RCC 7860 (cell line): Measurements from ENCODE around the gene FNDC4.
"Not testable (repeated sequence)": the region's sequence is repeated elsewhere in the genome, so short reads cannot be mapped to it uniquely, and the experiment has no call there.

Experiments used
- DNase-seq: peaks from one replicate; pipeline ENCODE4 v3.0.0-alpha.2; 2015; ENCODE audit warnings: low spot score
- FAIRE-seq: peaks from 2 replicates; lab custom pipeline; 2012; peaks lifted over from hg19 to GRCh38; lab: Jason Lieb, UNC

Gene FNDC4

DNA sequence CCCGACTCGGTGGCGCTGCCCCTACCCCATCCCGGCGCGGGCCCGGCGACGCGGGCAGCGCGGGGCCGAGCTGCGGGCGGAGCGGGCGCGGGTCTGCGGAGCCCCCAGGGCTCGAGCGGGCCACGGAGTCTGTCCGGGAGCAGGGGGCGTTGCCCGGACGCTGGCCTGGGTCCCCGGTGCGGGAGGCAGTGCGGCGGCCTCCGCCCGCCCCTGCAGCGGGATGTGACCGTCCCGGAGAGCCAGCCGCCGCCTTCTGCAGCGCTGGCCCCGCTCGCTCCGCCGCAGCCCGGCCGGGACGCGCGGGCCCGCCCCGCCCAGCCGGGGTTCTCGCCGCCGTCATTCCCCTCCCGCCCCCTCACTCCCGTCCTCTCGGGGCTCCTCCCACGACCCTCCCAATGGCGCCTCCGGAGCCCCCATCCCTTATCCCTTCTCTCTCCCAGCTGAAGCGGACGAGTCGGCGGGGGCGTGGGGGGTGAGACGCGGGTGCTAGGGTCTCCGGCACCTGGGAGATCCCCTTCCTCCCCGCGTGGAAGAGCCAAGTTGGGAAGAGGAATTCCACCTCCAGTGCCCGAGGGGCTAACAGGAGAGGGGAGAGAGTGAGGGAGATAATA is at the start of gene FNDC4:
FNDC4 (minus strand) TSS at position 257 of the 611 bp plus-strand sequence. CDS start 521 bp downstream, outside the sequence.
- no peak for DNase-seq
- no peak for FAIRE-seq

GRCh38 chr2:27544143-27544821 is 49.3 kb upstream of the FNDC4 start:
- no peak for FAIRE-seq
- DNase-seq: no peak

DNA sequence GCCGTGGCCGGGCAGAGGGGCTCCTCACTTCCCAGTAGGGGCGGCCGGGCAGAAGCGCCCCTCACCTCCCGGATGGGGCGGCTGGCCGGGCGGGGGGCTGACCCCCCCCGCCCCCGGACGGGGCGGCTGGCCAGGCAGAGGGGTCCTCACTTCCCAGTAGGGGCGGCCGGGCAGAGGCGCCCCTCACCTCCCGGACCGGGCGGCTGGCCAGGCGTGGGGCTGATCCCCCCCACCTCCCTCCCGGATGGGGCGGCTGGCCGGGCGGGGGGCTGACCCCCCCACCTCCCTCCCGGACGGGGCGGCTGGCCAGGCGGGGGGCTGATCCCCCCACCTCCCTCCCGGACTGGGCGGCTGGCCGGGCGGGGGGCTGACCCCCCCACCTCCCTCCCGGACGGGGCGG is 44.6 kb upstream of the FNDC4 start:
- DNase-seq: not testable (repeated sequence)

DNA sequence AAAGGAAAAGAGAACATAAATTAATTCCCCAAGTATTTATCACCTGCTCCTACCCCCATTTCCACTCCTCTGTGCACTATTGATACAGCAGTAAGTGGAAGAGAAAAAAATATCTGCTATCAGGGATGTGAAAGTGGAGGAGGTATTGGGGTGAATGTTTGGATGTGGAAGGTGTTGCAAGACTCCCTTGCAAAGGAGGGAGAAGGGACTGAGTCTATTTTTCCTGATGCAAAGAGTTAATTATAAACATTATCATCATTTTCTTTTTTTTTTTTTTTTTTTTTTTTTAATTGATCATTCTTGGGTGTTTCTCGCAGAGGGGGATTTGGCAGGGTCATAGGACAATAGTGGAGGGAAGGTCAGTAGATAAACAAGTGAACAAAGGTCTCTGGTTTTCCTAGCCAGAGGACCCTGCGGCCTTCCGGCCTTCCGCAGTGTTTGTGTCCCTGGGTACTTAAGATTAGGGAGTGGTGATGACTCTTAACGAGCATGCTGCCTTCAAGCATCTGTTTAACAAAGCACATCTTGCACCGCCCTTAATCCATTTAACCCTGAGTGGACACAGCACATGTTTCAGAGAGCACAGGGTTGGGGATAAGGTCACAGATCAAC is 43.9 kb upstream of the FNDC4 start:
- not testable (repeated sequence) for DNase-seq, FAIRE-seq

More for the DNA sequence above, 44.6 kb upstream of the FNDC4 start:
- FAIRE-seq: not testable (repeated sequence)

DNA sequence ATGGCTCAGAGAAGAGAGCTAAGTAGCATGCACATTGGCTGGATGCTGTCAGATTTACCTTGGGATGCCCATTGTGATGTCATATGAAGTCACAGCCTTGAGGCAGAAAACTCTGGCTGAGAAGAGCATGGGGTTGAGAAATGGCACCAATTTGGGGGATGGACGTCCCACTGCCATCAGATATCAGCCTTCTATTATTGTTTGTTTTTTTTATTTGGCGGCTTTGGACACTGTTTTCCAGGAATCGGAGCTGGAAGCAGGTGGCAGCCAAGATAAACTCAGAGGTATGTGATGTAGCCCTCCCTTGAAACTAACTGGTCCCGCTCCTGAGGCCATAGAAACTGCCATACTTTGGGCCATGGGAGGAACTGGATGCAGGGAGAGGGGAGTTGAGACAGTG is 42.3 kb upstream of the FNDC4 start:
- DNase-seq (no peak), FAIRE-seq (no peak)

DNA sequence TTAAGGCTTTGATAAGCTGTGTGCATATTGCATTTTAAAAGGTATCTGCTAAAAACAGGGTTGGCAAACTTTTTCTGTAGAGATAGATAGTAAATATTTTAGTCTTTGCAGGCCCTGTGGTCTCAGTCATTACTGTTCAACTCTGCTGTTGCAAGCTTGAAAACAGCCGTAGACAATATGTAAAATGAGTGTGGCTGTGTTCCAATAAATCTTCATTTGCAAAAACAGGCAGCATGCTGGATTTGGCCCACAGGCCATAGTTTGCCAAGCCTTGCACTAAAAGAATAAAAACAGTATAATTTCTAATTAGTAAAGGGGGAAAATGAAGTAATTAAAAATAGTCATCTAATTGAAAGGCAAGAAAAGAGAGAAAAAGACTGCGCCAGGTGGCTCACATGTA is 37.0 kb upstream of the FNDC4 start:
- no peak for DNase-seq
- no peak for FAIRE-seq

DNA sequence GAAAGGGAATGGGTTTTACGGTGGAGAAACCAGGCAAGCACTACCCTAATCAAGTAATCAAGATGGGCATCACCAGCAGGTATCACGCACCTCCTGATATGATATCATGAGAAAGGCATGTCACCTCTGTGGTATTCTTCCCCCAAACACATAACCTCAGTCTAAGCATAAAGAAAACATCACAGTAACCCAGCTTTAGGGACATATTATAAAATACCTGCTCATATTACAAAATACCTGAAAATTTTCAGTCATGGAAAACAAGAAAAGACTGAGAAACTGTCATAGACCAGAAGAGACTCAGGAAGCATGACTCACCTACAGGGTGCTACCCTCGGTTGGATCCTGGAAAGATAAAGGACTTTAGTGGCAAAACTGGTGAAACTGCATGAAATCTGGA is 32.2 kb upstream of the FNDC4 start:
- DNase-seq (peak; percentile 31), FAIRE-seq (peak; percentile 46)

GRCh38 chr2:27522400-27522945 is 27.5 kb upstream of the FNDC4 start:
- no peak for DNase-seq
- FAIRE-seq: no peak

- FAIRE-seq (no peak), DNase-seq (no peak)
Measured at GRCh38 chr2:27520316-27520715, 25.3 kb upstream of the FNDC4 start.

DNA sequence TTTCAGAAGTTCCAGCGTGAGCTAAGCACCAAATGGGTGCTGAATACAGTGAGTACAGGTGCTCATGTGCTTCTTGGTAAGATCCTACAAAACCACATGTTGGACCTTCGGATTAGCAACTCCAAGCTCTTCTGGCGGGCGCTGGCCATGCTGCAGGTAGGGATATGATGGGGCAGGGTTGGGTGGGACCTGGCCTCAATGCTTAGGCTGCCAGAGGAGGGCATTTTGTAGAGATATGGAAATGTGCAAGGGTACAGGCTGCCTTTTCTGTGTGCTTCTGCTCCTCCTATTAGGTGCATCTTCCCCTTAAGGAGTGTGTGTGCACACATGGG is 23.7 kb upstream of the FNDC4 start:
- FAIRE-seq (no peak), DNase-seq (no peak)

DNA sequence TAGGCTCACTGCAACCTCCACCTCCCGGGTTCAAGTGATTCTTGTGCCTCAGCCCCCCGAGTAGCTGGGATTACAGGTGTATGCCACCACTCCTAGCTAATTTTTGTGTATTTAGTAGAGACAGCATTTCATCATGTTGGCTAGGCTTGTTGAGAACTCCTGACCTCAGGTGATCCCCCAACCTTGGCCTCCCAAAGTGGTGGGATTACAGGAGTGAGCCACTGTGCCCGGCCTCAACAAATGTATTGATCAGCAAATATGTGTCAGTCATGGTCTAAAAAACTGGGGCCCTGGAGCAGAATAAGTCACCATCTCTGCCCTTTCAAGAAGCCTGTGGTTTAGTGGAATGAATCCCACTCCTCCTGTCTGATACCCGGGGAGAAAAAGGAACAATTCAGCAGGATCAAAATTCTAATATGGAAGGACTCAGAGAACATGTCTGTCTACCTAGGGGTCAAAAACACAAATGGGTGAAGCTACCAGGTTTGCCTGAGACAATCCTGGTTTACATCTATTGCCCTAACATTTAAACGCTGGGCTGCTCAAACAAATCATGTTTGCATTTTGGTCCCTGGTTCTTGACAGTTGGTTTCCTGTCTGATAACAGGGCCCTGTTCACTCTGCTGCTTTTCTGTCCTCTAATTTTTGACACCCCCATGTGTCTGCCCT is 23.2 kb upstream of the FNDC4 start:
- FAIRE-seq: no peak
- DNase-seq: no peak

DNA sequence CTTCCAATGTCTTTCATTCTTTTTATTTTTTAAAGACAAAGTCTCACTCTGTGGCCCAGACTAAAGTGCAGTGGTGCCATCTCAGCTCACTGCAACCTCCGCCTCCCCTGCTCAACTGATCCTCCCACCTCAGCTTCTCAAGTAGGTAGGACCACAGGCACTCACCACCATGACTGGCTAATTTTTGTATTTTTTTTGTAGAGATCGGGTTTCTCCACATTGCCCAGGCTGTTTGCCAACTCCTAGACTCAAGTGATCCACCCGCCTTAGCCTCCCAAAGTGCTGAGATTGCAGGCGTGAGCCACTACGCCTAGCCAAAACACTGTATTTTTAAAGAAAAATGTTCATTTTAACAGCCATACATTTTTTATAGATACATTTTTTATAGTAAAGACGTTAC is 14.3 kb upstream of the FNDC4 start:
- FAIRE-seq: no peak

DNA sequence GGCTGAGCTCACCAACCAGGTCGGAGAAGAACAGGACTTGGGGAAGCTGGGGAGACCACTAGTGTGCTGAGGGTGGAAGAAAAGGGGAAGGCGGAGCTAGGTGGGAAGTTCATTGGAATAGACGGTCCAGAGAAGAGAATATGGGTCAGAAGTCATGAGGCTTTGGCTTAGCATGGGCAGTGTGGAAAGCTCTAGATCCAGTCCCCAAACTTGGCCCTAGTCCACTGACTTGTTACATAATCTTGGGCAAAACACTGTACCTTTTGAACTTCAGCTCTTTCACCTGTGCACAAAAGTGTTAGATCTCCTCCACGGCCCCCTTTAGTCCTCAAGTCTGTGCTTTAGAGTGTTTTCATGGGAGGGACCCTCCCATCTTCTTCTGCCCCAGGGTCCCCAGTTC is 12.3 kb upstream of the FNDC4 start:
- DNase-seq: no peak
- FAIRE-seq: no peak

More for the DNA sequence above, 14.3 kb upstream of the FNDC4 start:
- no peak for DNase-seq

- FAIRE-seq: no peak
Measured at GRCh38 chr2:27506587-27506986, 11.6 kb upstream of the FNDC4 start.

DNA sequence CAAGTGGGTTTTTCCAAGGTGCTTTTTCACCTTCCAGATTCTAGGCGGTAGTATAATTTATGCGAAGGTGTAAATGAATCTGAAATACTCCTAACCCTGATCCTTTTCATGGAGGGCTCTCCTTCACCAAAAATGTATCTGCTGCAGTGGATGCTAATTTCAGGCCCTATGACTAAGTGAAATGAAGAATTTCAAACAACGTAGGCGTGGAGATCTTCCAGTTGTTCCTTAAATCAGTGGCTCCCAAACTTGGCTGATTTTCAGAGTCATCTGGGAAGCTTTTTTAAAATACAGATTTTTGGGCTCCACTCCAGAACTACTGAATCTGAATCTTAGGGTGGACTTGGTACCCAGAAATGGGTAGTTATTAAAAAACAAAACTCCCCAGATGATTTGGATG is 7.1 kb upstream of the FNDC4 start:
- DNase-seq: no peak

More at GRCh38 chr2:27506587-27506986, 11.6 kb upstream of the FNDC4 start:
- no peak for DNase-seq

DNA sequence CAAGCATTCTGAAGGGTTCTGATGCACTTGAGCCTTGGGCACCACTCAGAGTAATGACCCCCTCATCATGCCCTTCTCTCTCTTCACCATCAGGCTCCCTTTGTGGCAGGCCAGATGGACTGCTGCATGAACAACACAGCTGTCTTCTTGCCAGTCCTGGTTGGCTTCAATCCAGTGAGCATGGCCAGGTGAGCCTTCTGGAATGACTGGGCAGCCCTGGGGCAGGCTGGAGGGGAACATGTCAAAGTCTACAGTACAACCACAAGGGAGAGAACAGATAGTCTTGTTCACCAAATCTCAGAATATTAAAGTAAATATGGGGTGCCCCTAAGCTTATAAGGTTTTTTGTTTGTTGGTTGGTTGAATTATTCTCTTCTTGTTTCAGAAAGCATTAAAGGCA is 6.0 kb upstream of the FNDC4 start:
- DNase-seq: no peak
- no peak for FAIRE-seq

More for the DNA sequence above, 7.1 kb upstream of the FNDC4 start:
- FAIRE-seq: no peak

- FAIRE-seq: no peak
- no peak for DNase-seq
Measured at GRCh38 chr2:27498975-27499374, 4.0 kb upstream of the FNDC4 start.

DNA sequence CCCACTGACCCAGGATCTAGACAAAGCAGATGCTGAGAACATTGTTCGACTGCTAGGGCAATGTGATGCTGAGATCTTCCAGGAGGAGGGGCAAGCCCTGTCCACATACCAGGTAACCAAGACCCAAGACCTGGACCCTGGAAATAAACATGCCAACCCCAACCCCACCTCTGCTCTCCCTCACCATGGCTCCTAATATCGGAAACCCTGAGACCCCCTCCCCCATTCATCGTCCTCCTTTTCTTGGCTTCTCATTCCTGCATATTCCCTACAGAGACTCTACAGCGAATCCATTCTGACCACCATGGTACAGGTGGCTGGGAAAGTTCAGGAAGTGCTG is 2.3 kb upstream of the FNDC4 start:
- FAIRE-seq (no peak), DNase-seq (no peak)

DNA sequence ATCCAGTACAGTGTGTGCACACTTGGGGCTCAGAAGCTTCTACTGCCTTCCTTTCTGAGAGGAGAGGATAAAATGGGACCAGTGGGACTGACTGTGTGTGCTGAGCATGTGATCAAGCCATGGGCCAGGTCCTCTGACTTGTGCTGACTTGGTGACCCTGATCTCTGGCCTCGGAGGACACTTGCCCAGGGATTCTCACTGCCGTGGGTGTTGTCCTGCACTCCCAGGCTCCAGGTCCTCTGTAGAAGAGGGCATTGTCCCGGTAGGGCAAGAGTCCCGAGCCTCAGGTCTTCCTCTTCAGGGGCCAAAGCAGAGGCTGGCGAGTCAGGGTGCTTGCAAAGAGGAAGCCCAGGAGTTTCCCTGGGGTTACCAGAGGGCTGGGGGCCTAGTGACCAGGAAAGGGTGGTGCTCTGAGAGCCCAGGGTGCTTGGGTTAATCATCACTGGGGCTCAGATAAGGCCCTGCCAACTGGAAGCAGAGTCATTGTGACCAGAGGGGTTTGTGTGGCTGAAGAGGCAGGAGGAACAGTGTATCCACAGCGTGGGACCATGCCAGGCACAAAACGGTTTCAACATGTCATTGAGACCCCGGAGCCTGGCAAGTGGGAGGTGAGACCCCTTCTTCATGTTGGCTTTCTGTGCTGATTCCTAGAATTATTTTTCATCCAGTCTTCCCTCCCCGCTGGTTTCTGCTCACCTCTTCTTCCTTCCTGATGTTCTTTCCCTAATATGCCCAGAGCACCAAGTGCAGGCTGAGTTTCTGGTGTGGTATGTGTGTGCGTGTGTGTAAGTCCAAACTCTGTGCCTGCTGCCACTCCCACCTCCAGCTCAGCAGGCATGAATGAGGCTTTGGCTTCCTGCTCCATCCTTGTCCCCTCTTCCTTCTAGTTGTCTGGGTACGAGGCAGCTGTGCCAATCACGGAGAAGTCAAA is 1.6 kb upstream of the FNDC4 start, which contains the start of gene GCKR:
GCKR (plus strand) TSS at position 483 of the 931 bp plus-strand sequence; CDS start at position 549, 66 bp downstream.
- DNase-seq (peak; percentile 64), FAIRE-seq (peak; percentile 68)

GRCh38 chr2:27495840-27496356 is 898 bp upstream of the FNDC4 start:
- FAIRE-seq (no peak), DNase-seq (no peak)
